ENCODE data around the gene DLK1. TPM values are rescaled to one million over a fixed set of nuclear protein-coding genes. Genes with fewer than 3 reads are reported as not detected.

Gene DLK1
- total and polyA plus RNA-seq, 2 of the 13 experiments (the other 11 are each of a cell fraction or from before 2014, with no cell fraction given), result 95.5 to 312 TPM

- TF ChIP-seq ZNF687 (CRISPR knock-in tag; IDR thresholded peaks at IDR 0.05), result peak; percentile 32; the same call in 1 of the 2 replicates
- TF ChIP-seq HDAC2 (CRISPR knock-in tag; IDR thresholded peaks at IDR 0.05), result no peak
Observed at GRCh38 chr14:100681111-100681510, 45.6 kb upstream of the DLK1 start (continued).

GRCh38 chr14:100682749-100683148 is 43.9 kb upstream of the DLK1 start:
- POLR2A ChIA-PET, result no interaction called here
- H3K27ac ChIP-seq (ENCODE audit: extremely low read length, insufficient read depth, low read length), result no peak overlapping the region
- no peak for ATAC-seq
- H3K9me3 ChIP-seq (ENCODE audit: low read length), result no peaks in the 10 kb centered on the region
- H3K36me3 ChIP-seq (replicated peaks in 1 of 2; ENCODE audit: control insufficient read depth in 1 of 2, insufficient read depth in 2 of 2, low read length in 2 of 2), result no peaks in the 10 kb centered on the region
- no peak overlapping the region for H3K4me2 ChIP-seq (ENCODE audit: low read depth, low read length)
- FAIRE-seq, result no peak
- no peaks in the 10 kb centered on the region for H3K27me3 ChIP-seq (ENCODE audit: control insufficient read depth in 1 of 2, insufficient read depth in 2 of 2, low read length in 2 of 2)
- no TSS peak for BruUV-seq (replicated peaks)
- H2AFZ ChIP-seq (ENCODE audit: low read length), result no peak overlapping the region
- TF ChIP-seq ZMYM3 (CRISPR knock-in tag; IDR thresholded peaks at IDR 0.05) (peak; percentile 65; the same call in 1 of the 2 replicates), MXI1 (IDR thresholded peaks at IDR 0.05; ENCODE audit: borderline replicate concordance, low read depth, low read length) (no peak), RCOR2 (CRISPR knock-in tag; IDR thresholded peaks at IDR 0.05) (0 out of 2 replicates have a peak, but pooled peaks have one; percentile 15)
- WGBS (ENCODE audit: low lambda C conversion rate), result 71% methylated on average over 2 of the region's 2 CpGs
- in situ Hi-C loops (cut with HindIII; ENCODE audit: extremely low pct_ligation_motif_present, low pct_unique_long_range_greater_than_20kb), result no loop called here
- no peak overlapping the region for H3K9ac ChIP-seq (ENCODE audit: insufficient read depth, low read depth, low read length)
- no peak overlapping the region for H3K4me3 ChIP-seq (replicated peaks in 1 of 3; ENCODE audit: insufficient read depth in 1 of 3, low read depth in 2 of 3, low read length in 3 of 3)
- H4K20me1 ChIP-seq (ENCODE audit: insufficient read depth, low read length), result no peaks in the 10 kb centered on the region
- H3K4me1 ChIP-seq (ENCODE audit: insufficient read depth, low read length), result peaks cover 70% of the 10 kb centered on the region
- intact Hi-C loops (cut with micrococcal nuclease; ENCODE audit: unreplicated experiment), result no loop called here
- no peak for DNase-seq (ENCODE audit: low spot score)
- CTCF ChIA-PET (ENCODE audit: low intra/inter-chr PET ratio, low total read pairs), result no interaction called here
- H3K79me2 ChIP-seq (ENCODE audit: insufficient read depth, low read length), result no peaks in the 10 kb centered on the region
